ENCODE results near the gene CYREN. TPM values are rescaled to one million over a fixed set of nuclear protein-coding genes. Genes with fewer than 3 reads are reported as not detected.

The CYREN gene
- total RNA-seq, 6 experiments from 2014 or later, result 26.4 to 32.8 (median 30.0) TPM

DNA sequence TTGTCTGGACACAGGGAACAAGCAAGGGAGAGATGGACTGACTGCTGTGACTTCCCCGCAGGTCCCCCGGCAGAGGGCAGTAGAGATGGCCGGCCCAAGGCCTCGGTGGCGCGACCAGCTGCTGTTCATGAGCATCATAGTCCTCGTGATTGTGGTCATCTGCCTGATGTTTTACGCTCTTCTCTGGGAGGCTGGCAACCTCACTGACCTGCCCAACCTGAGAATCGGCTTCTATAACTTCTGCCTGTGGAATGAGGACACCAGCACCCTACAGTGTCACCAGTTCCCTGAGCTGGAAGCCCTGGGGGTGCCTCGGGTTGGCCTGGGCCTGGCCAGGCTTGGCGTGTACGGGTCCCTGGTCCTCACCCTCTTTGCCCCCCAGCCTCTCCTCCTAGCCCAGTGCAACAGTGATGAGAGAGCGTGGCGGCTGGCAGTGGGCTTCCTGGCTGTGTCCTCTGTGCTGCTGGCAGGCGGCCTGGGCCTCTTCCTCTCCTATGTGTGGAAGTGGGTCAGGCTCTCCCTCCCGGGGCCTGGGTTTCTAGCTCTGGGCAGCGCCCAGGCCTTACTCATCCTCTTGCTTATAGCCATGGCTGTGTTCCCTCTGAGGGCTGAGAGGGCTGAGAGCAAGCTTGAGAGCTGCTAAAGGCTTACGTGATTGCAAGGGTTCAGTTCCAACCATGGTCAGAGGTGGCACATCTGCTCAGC, 6.0 kb downstream of the CYREN start:
- TF ChIP-seq, protein P1, sequence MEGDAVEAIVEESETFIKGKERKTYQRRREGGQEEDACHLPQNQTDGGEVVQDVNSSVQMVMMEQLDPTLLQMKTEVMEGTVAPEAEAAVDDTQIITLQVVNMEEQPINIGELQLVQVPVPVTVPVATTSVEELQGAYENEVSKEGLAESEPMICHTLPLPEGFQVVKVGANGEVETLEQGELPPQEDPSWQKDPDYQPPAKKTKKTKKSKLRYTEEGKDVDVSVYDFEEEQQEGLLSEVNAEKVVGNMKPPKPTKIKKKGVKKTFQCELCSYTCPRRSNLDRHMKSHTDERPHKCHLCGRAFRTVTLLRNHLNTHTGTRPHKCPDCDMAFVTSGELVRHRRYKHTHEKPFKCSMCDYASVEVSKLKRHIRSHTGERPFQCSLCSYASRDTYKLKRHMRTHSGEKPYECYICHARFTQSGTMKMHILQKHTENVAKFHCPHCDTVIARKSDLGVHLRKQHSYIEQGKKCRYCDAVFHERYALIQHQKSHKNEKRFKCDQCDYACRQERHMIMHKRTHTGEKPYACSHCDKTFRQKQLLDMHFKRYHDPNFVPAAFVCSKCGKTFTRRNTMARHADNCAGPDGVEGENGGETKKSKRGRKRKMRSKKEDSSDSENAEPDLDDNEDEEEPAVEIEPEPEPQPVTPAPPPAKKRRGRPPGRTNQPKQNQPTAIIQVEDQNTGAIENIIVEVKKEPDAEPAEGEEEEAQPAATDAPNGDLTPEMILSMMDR (IDR thresholded peaks at IDR 0.05), result no peak
- no peaks in the 10 kb centered on the region for H3K9me3 Mint-ChIP-seq
- no peak overlapping the region for H3K4me3 Mint-ChIP-seq
- H3K27me3 Mint-ChIP-seq (ENCODE audit: insufficient read depth), result peaks cover 3% of the 10 kb centered on the region; the same call in 1 of the 2 replicates
- H3K4me1 Mint-ChIP-seq (ENCODE audit: low read depth), result peaks cover 42% of the 10 kb centered on the region
- DNase-seq, result no peak
- H3K36me3 Mint-ChIP-seq (ENCODE audit: low read depth), result peaks cover 58% of the 10 kb centered on the region
- H3K27ac Mint-ChIP-seq, result no peak overlapping the region

DNA sequence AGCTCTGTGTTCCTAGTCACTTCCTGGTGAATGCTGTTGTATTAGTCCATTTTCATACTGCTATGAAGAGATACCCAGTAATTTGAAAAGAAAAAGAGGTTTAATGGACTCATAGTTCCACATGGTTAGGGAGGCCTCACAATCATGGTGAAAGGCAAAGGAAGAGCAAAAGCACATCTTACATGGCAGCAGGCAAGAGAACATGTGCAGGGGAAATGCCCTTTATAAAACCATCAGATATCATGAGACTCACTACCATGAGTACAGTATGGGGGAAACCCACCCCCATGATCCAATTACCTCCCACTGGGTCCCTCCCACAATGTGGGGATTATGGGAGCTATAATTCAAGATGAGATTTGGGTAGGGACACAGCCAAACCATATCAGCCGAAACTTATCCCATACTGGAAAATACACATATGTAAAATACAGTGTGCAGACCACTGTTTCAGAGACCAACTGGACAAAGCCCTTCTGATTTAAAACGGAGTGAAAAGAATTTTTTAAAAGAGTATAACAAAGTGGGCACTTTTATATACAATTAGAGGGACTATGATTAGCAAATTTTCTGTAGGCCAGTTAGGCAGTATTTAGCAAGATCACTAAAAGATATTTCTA, 8.0 kb downstream of the CYREN start:
- peaks cover 32% of the 10 kb centered on the region for H3K4me1 Mint-ChIP-seq (ENCODE audit: low read depth)
- TF ChIP-seq, protein P1 (IDR thresholded peaks at IDR 0.05), result no peak
- peaks cover 40% of the 10 kb centered on the region for H3K36me3 Mint-ChIP-seq (ENCODE audit: low read depth)
- H3K27me3 Mint-ChIP-seq (ENCODE audit: insufficient read depth), result peaks cover 1% of the 10 kb centered on the region; the same call in 1 of the 2 replicates
- H3K9me3 Mint-ChIP-seq, result no peaks in the 10 kb centered on the region
- no peak overlapping the region for H3K27ac Mint-ChIP-seq
- DNase-seq, result no peak
- no peak overlapping the region for H3K4me3 Mint-ChIP-seq

DNA sequence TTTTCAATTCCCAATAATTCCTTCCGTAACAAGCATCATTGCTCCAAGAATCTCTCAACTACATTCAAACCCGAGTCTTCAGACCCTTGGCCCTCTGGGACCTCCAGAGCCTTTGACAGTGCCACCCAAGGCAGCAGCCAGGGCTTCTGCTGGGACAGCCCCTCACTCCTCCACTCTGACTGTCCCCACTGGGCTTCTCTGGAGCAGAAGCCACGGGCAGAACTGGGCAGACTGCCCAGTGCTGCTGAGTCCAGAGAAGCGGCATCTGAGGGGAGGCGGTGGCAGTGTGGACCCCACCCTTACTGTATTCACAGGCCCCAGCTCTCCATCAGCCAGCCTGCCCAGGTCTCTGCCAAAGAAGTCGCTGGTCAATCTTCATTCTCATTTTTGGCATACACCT, 8.8 kb downstream of the CYREN start:
- TF ChIP-seq, protein P1 (IDR thresholded peaks at IDR 0.05), result no peak
- H3K4me1 Mint-ChIP-seq (ENCODE audit: low read depth), result peaks cover 30% of the 10 kb centered on the region
- no peak for DNase-seq
- H3K36me3 Mint-ChIP-seq (ENCODE audit: low read depth), result peaks cover 37% of the 10 kb centered on the region
- no peak overlapping the region for H3K27ac Mint-ChIP-seq
- H3K27me3 Mint-ChIP-seq (ENCODE audit: insufficient read depth), result peaks cover 5% of the 10 kb centered on the region
- H3K9me3 Mint-ChIP-seq, result peaks cover 5% of the 10 kb centered on the region
- H3K4me3 Mint-ChIP-seq, result no peak overlapping the region

DNA sequence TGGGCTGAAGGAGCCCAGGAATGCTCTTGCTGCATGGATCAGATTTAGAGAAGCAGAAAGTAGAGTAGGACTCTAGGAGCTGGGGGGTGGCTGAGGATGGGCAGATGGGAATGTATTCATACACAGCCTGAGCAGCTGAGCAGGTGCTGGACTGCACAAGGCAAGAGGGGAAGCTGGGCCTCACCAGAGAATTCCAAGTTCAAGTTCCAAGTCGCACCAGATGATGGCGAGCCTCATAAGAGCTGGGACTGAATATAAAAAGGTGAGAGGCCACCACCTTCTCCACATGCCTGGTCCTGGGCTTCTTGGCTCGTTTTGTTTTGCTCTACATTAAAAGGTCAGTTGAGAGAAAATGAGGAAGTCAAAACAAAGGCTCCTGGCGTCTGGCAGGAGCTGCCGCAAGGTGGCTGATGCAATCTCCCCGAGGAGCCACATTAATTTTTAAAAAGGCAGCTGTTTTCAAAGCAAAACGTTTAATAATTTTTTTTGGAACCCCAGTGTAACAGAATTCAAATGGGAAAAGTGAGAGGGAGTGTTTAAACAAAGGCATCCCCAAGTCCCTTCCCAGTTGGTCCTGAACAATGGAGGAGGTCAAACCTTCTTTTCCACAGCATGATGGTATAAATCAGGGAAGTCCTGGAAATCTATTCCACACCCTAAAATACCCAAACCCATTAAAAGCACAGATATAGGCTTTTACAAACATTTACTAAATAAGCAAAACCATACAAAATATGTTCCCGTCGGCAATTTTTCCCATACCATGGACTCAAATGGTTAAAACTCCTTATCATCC, 9.5 kb downstream of the CYREN start:
- Mint-ChIP-seq H3K27ac (peak overlapping the region; percentile 73), H3K36me3 (ENCODE audit: low read depth) (peaks cover 39% of the 10 kb centered on the region), H3K4me1 (ENCODE audit: low read depth) (peaks cover 30% of the 10 kb centered on the region), H3K27me3 (ENCODE audit: insufficient read depth) (peaks cover 7% of the 10 kb centered on the region), H3K4me3 (no peak overlapping the region), H3K9me3 (peaks cover 11% of the 10 kb centered on the region)
- no peak for DNase-seq
- TF ChIP-seq, protein P1 (IDR thresholded peaks at IDR 0.05), result no peak

DNA sequence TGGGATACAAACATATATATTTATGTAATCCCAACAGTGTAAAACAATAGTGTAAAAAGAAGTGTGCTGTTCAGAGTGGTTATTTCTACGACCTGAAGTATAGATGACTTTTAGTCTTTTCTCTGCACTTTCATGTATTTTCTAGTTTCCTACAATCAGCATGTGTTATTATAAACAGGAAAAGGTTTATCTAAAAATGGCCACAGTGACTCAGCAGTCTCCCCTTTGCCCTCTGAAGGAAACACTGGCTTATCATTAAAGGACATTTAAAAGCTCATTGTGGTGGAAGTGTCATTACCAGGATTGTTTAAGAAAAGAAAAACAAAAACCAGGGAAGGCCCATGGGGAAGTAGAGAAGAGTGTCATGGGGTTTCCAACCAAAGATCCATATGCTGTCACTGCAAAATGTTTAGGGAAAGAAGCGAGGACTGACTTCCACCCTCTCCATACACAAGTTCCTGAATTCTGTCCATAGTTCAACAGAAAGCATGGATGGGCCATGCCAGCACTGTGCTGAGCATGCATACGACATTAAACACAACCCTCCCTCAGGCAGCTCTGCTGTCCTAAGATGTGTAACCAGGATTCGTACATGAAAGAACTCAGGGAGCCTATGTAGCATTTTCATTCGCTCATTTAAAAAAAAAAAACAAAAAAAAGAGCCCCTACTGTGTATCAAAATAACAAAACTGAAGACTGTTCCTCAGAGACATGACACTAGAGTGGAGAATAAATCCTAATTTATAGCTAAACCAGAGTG, 10.2 kb downstream of the CYREN start:
- TF ChIP-seq, protein P1 (IDR thresholded peaks at IDR 0.05), result no peak
- Mint-ChIP-seq H3K4me3 (peak overlapping the region; percentile 11), H3K4me1 (ENCODE audit: low read depth) (peaks cover 30% of the 10 kb centered on the region), H3K9me3 (peaks cover 19% of the 10 kb centered on the region), H3K27ac (peak overlapping the region; percentile 73), H3K36me3 (ENCODE audit: low read depth) (peaks cover 38% of the 10 kb centered on the region), H3K27me3 (ENCODE audit: insufficient read depth) (peaks cover 8% of the 10 kb centered on the region)
- peak; percentile 15 for DNase-seq

Data from HFFc6 (cell line).